Dendritic cell treated with granulocyte-macrophage colony-stimulating factor and Interleukin-4, amounts not matched to agents 40 ng/mL and 50 ng/mL, for 4 days (primary cell): ENCODE results near the gene PRG2.
"Not testable (repeated sequence)": the region's sequence is repeated elsewhere in the genome, so short reads cannot be mapped to it uniquely, and the experiment has no call there.

Source experiments
- H3K27ac Mint-ChIP-seq: one replicate; pipeline ENCODE4 v1.8.0; 2022; ENCODE audit warnings: mild to moderate bottlenecking, mixed read lengths
- H3K27me3 Mint-ChIP-seq: one replicate; pipeline ENCODE4 v1.8.0; 2022; ENCODE audit warnings: mild to moderate bottlenecking, mixed read lengths
- H3K36me3 Mint-ChIP-seq: one replicate; pipeline ENCODE4 v1.8.0; 2022; ENCODE audit warnings: low read depth, mixed read lengths
- H3K4me1 Mint-ChIP-seq: one replicate; pipeline ENCODE4 v1.8.0; 2022; ENCODE audit warnings: low read depth, mixed read lengths
- H3K4me3 Mint-ChIP-seq: one replicate; pipeline ENCODE4 v1.8.0; 2022; ENCODE audit warnings: mild to moderate bottlenecking, moderate library complexity, mixed read lengths
- H3K9me3 Mint-ChIP-seq: one replicate; pipeline ENCODE4 v1.8.0; 2022; ENCODE audit warnings: mixed read lengths
- intact Hi-C: fragments of 100-400 bp; cut with micrococcal nuclease; formaldehyde crosslinking; loops from one replicate; pipeline ENCODE4 v1.15.0; 2022

PRG2 gene

GRCh38 chr11:57409321-57410100, 19.1 kb upstream of the PRG2 start:
- no peaks in the 10 kb centered on the region for H3K9me3 Mint-ChIP-seq
- H3K36me3 Mint-ChIP-seq, result peaks cover 73% of the 10 kb centered on the region
- H3K27ac Mint-ChIP-seq, result no peak overlapping the region
- no peaks in the 10 kb centered on the region for H3K27me3 Mint-ChIP-seq
- no peak overlapping the region for H3K4me3 Mint-ChIP-seq
- H3K4me1 Mint-ChIP-seq, result peaks cover 51% of the 10 kb centered on the region
- intact Hi-C loops, result no loop called here

GRCh38 chr11:57408771-57409170, 18.3 kb upstream of the PRG2 start:
- Mint-ChIP-seq H3K4me1 (peaks cover 55% of the 10 kb centered on the region), H3K27me3 (no peaks in the 10 kb centered on the region), H3K4me3 (no peak overlapping the region), H3K27ac (no peak overlapping the region), H3K9me3 (no peaks in the 10 kb centered on the region), H3K36me3 (peaks cover 66% of the 10 kb centered on the region)
- intact Hi-C loops, result no loop called here

GRCh38 chr11:57407941-57408475, 17.6 kb upstream of the PRG2 start:
- H3K27ac Mint-ChIP-seq, result no peak overlapping the region
- no peaks in the 10 kb centered on the region for H3K27me3 Mint-ChIP-seq
- peaks cover 58% of the 10 kb centered on the region for H3K36me3 Mint-ChIP-seq
- intact Hi-C loops, result no loop called here
- H3K4me3 Mint-ChIP-seq, result no peak overlapping the region
- peaks cover 8% of the 10 kb centered on the region for H3K9me3 Mint-ChIP-seq
- H3K4me1 Mint-ChIP-seq, result peaks cover 59% of the 10 kb centered on the region

DNA sequence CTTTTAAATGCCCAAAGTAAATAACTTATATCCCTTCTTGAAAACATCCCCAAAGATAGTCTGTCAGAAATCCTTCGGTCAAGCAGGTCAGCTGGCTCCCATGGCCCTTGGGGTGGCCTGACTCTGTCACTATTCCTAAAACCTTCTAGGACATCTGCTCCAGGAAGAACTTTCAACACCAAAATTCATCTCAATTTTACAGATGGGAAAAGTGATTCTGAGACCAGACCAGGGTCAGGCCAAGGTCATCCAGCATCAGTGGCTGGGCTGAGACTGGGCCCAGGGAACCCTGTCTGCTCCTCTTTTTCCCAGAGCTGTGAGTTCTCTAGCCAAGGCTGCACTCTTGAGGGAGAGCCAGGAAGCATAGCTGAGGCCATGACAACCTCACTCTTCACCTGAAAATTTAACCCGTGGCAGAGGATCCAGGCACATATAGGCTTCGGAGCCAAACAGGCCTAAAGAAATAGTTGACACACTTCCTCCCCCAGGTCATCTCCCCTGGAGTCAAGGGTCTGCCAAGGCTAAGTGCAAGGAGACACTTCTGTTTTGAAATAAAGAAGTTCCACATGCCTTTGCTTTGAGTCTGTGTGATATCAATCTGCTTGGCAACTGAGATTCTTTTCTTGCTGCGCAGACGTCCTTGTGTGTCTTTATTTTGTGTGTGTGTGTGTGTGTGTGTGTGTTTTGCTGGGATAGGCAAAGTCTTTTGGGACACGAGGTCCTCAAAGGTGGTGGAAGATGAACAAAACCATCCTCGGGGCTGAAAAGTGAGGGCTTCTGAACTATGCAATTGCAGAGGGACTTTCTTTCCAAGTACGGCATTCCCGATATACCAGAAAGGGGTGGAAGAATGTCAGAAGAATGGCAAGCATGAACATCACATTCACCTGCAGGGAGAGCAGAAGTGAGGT, 16.8 kb upstream of the PRG2 start:
- peak overlapping the region; percentile 47 for H3K27ac Mint-ChIP-seq
- intact Hi-C loops, result no loop called here
- peaks cover 52% of the 10 kb centered on the region for H3K36me3 Mint-ChIP-seq
- peaks cover 63% of the 10 kb centered on the region for H3K4me1 Mint-ChIP-seq
- peaks cover 10% of the 10 kb centered on the region for H3K9me3 Mint-ChIP-seq
- H3K27me3 Mint-ChIP-seq, result no peaks in the 10 kb centered on the region
- no peak overlapping the region for H3K4me3 Mint-ChIP-seq

DNA sequence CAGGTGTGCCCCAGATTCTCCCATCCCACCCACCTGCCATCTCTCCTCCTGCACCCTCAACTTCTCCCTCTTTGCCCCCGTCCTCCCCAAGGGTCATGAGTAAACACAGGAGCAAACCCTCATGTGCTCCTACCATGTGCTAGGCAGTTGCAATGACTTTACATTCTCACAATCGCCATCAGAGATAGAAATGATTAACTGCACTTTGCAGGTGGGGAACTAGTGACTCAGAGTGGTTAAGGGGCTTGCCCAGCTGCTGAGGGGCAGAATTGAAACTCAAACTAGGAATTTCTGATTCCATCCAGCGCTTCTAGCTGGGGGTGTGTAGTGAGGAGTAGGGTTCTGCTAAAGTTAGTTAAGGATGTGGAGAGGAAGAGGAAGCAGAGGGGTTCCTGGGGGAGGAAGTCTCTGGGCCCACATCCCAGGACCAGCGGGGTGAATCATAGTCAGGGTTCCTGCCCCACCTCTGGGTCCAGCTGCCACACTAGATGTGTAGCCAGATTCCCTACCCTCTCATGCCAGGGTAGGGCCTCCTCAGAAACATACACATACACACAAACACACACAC, 16.0 kb upstream of the PRG2 start:
- Mint-ChIP-seq H3K9me3 (peaks cover 10% of the 10 kb centered on the region), H3K4me3 (peak overlapping the region; percentile 31), H3K27me3 (no peaks in the 10 kb centered on the region), H3K4me1 (peaks cover 63% of the 10 kb centered on the region), H3K27ac (peak overlapping the region; percentile 47), H3K36me3 (peaks cover 46% of the 10 kb centered on the region)
- intact Hi-C loops, result no loop called here

GRCh38 chr11:57405271-57405860, 14.9 kb upstream of the PRG2 start:
- Mint-ChIP-seq H3K27me3 (no peaks in the 10 kb centered on the region), H3K9me3 (peaks cover 10% of the 10 kb centered on the region), H3K36me3 (peaks cover 37% of the 10 kb centered on the region), H3K4me1 (peaks cover 62% of the 10 kb centered on the region), H3K27ac (peak overlapping the region; percentile 47), H3K4me3 (no peak overlapping the region)
- intact Hi-C loops, result no loop called here

DNA sequence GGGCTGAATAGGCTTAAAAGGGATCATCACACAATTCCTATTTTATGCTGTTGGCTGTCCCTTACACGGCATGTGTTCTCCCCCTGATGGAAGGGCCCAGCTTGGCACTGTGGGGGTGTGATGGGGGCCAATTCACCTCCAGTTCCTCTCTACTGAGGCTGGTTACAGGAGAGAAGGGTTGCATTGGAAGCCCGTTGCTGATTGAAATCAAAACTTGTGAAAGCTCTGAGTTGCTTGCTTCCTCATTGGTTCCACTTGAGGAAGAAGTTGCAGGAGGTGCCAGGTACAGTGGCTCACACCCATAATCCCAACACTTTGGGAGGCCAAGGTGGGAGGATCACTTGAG, 13.3 kb upstream of the PRG2 start:
- intact Hi-C loops, result no loop called here
- Mint-ChIP-seq H3K9me3 (peaks cover 10% of the 10 kb centered on the region), H3K4me3 (no peak overlapping the region), H3K4me1 (peaks cover 49% of the 10 kb centered on the region), H3K27me3 (no peaks in the 10 kb centered on the region), H3K27ac (no peak overlapping the region), H3K36me3 (peaks cover 21% of the 10 kb centered on the region)

- Mint-ChIP-seq H3K27ac (peak overlapping the region; percentile 70), H3K9me3 (peaks cover 10% of the 10 kb centered on the region), H3K4me1 (peaks cover 49% of the 10 kb centered on the region), H3K36me3 (peaks cover 15% of the 10 kb centered on the region)
- H3K4me3 Mint-ChIP-seq, intact Hi-C loops, H3K27me3 Mint-ChIP-seq: not testable (repeated sequence)
Observed at GRCh38 chr11:57403003-57403801, 12.8 kb upstream of the PRG2 start.

- Mint-ChIP-seq H3K4me1 (peaks cover 46% of the 10 kb centered on the region), H3K36me3 (peaks cover 7% of the 10 kb centered on the region), H3K9me3 (peaks cover 10% of the 10 kb centered on the region), H3K27me3 (no peaks in the 10 kb centered on the region), H3K4me3 (no peak overlapping the region), H3K27ac (peak overlapping the region; percentile 70)
- intact Hi-C loops, result no loop called here
Observed at GRCh38 chr11:57402188-57403002, 11.9 kb upstream of the PRG2 start.

- Mint-ChIP-seq H3K36me3 (no peaks in the 10 kb centered on the region), H3K4me1 (peaks cover 23% of the 10 kb centered on the region), H3K9me3 (peaks cover 10% of the 10 kb centered on the region), H3K27ac (no peak overlapping the region), H3K4me3 (no peak overlapping the region), H3K27me3 (no peaks in the 10 kb centered on the region)
- intact Hi-C loops, result no loop called here
Observed at GRCh38 chr11:57399972-57400578, 9.6 kb upstream of the PRG2 start.

DNA sequence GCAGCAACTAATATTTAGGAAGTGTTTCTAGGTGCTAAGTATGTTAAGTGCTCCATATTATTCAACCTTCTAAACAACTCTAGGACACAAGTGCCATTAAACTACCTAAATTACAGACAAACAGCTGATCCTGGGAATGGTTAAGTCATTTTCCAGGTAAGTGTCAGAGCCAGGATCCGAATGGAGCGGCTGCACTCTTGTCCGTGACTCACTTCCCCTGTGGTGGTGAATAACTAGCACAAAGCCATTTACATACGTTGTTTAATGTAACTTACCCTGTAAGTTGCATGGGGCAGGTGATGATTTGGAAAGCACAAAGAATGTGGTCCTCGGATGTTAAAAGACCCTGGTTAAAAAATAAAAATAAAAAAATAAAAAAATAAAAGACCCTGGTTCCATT, 8.8 kb upstream of the PRG2 start:
- Mint-ChIP-seq H3K27me3 (no peaks in the 10 kb centered on the region), H3K36me3 (no peaks in the 10 kb centered on the region), H3K4me3 (no peak overlapping the region), H3K9me3 (peaks cover 10% of the 10 kb centered on the region), H3K4me1 (peaks cover 14% of the 10 kb centered on the region), H3K27ac (no peak overlapping the region)
- intact Hi-C loops, result no loop called here

DNA sequence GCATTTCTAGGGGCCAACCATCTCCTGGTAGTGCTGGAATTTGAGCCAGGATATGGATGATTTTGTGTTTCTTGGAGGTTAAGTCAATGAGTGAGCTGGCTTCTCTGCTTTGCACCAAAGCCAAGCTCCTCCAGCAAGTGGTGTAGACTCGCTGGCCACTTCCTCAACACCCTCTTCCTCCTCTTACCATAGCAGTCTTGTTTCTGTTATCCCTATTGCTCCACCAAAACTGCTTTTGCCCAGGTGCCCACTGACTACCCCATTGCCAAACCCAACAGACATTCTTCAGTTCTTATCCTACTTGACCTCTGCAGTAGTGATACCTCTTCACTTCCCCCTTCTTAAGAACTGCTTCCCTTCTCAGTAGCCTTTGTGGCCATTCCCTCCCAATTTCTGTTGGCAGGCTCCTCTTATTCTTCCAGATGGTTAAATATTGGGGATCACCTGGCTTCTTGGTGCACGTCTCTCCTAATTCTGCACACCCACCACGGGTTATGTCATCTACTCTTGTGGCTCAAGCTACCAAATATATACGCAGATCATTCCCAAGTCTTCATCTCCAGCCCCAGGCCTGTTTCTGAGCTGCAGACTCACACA, 7.0 kb upstream of the PRG2 start:
- H3K27ac Mint-ChIP-seq, result no peak overlapping the region
- no peaks in the 10 kb centered on the region for H3K27me3 Mint-ChIP-seq
- H3K36me3 Mint-ChIP-seq, result no peaks in the 10 kb centered on the region
- no peak overlapping the region for H3K4me3 Mint-ChIP-seq
- no peaks in the 10 kb centered on the region for H3K4me1 Mint-ChIP-seq
- intact Hi-C loops, result no loop called here
- no peaks in the 10 kb centered on the region for H3K9me3 Mint-ChIP-seq
